HepG2 (cell line): Measurements from ENCODE around the gene PTPRU. TPM values are rescaled to one million over a fixed set of nuclear protein-coding genes. Genes with fewer than 3 reads are reported as not detected.

Source experiments
- ATF3 ChIP-seq: sonication (generic); formaldehyde crosslinking; IDR thresholded peaks from 2 replicates; pipeline ENCODE4 v1.4.0; 2020; ENCODE audit warnings: missing genetic modification reagents
- CREB1 ChIP-seq, 2 experiments: fragments of 450-650 bp in 1 of 2; IDR thresholded peaks; 2 replicates each; pipeline ENCODE4 v1.6.1; 2016 to 2017; ENCODE audit warnings: control low read depth in 1 of 2, mild to moderate bottlenecking in 1 of 2, missing compliant biosample characterization in 1 of 2, missing genetic modification characterization in 1 of 2
- E2F5 ChIP-seq: sonication (generic); formaldehyde crosslinking; conservative IDR thresholded peaks from 2 replicates; pipeline ENCODE4 v1.4.0; 2020; ENCODE audit warnings: missing genetic modification reagents
- FOXP1 ChIP-seq, 2 experiments: fragments of 450-650 bp in 1 of 2; IDR thresholded peaks; 2 replicates each; pipeline ENCODE4 v1.6.1; 2017 to 2018; ENCODE audit warnings: antibody characterized with exemption in 1 of 2
- GFI1 ChIP-seq: sonication (generic); formaldehyde crosslinking; IDR thresholded peaks from 2 replicates; pipeline ENCODE4 v1.5.0; 2020; ENCODE audit warnings: missing genetic modification reagents, mild to moderate bottlenecking, borderline replicate concordance
- HNRNPK ChIP-seq: fragments of 200-400 bp; formaldehyde crosslinking; IDR thresholded peaks from 2 replicates; pipeline ENCODE4 v1.6.1; 2018; ENCODE audit warnings: low read length, low read depth, moderate library complexity, mild to moderate bottlenecking; ENCODE audit not compliant: poor library complexity, severe bottlenecking
- HOMEZ ChIP-seq: IDR thresholded peaks from 2 replicates; pipeline ENCODE4 v1.6.1; 2016; ENCODE audit warnings: low read depth
- PRMT3 ChIP-seq: sonication (generic); formaldehyde crosslinking; IDR thresholded peaks from 2 replicates; pipeline ENCODE4 v1.8.1; 2022; ENCODE audit warnings: low read depth, mild to moderate bottlenecking, moderate library complexity, missing genetic modification reagents, borderline replicate concordance
- REPIN1 ChIP-seq: sonication (generic); formaldehyde crosslinking; IDR thresholded peaks from 2 replicates; pipeline ENCODE4 v1.8.0; 2022; ENCODE audit warnings: missing genetic modification reagents, low read depth, mild to moderate bottlenecking, borderline replicate concordance
- SMYD3 ChIP-seq: sonication (generic); formaldehyde crosslinking; IDR thresholded peaks from 2 replicates; pipeline ENCODE4 v1.8.1; 2023; ENCODE audit warnings: mild to moderate bottlenecking, missing genetic modification reagents
- ZBTB25 ChIP-seq: IDR thresholded peaks from 2 replicates; pipeline ENCODE4 v1.6.1; 2018; ENCODE audit warnings: missing genetic modification reagents
- ZFP82 ChIP-seq: sonication (generic); formaldehyde crosslinking; IDR thresholded peaks from 2 replicates; pipeline ENCODE4 v1.5.1; 2020; ENCODE audit warnings: mild to moderate bottlenecking, missing genetic modification reagents, borderline replicate concordance
- ZNF230 ChIP-seq: sonication (generic); formaldehyde crosslinking; IDR thresholded peaks from 2 replicates; pipeline ENCODE4 v1.4.0; 2020; ENCODE audit warnings: mild to moderate bottlenecking, missing genetic modification reagents
- ZNF513 ChIP-seq: sonication (generic); formaldehyde crosslinking; conservative IDR thresholded peaks from 2 replicates; pipeline ENCODE4 v1.5.0; 2020; ENCODE audit warnings: missing genetic modification reagents
- ZNF563 ChIP-seq: sonication (generic); formaldehyde crosslinking; IDR thresholded peaks from 2 replicates; pipeline ENCODE4 v1.8.0; 2022; ENCODE audit warnings: mild to moderate bottlenecking, moderate library complexity, missing genetic modification reagents
- ZNF768 ChIP-seq: sonication (generic); formaldehyde crosslinking; IDR thresholded peaks from 2 replicates; pipeline ENCODE4 v1.4.0; 2020; ENCODE audit warnings: missing genetic modification reagents
- ZNF878 ChIP-seq: sonication (generic); formaldehyde crosslinking; IDR thresholded peaks from 2 replicates; pipeline ENCODE4 v1.8.1; 2023; ENCODE audit warnings: mild to moderate bottlenecking, missing genetic modification reagents, moderate library complexity
- polyA plus RNA-seq, 8 experiments: library from polyadenylated mRNA; depleted of rRNA in 3 of 8; stranded (reverse) in 7 of 8; unstranded in 1 of 8; fragments of >200 nt; fragmentation: Illumina TruSeq in 4 of 8; extraction: Trizol in 4 of 8; gene quantifications; 2 replicates each; pipeline versions ENCODE4 v1.2.1 to v1.2.3, GENCODE V29; 2011 to 2016; ENCODE audit warnings: low read depth in 4 of 8, missing spikeins in 1 of 8, mixed read lengths in 1 of 8; ENCODE audit not compliant: insufficient read depth in 1 of 8
- total RNA-seq, 5 experiments: library from RNA; depleted of rRNA; stranded (reverse); fragments of >200 nt; fragmentation: Illumina TruSeq; extraction: Trizol; gene quantifications; 2 replicates each; pipeline ENCODE4 v1.2.3, GENCODE V29; 2016; ENCODE audit warnings: low read depth in 1 of 5

Gene PTPRU
- total and polyA plus RNA-seq, 2 of the 13 experiments (the other 11 are each of a cell fraction or from before 2014, with no cell fraction given): 21.6 to 22.3 TPM

- TF ChIP-seq HNRNPK: no peak
- no peak for TF ChIP-seq E2F5 (CRISPR knock-in tag)
- TF ChIP-seq ZNF878 (CRISPR knock-in tag): peak; percentile 14; the same call in 1 of the 2 replicates
- TF ChIP-seq CREB1 (IDR thresholded peaks at IDR 0.05): no peak
- no peak for TF ChIP-seq CREB1 (CRISPR knock-in tag; IDR thresholded peaks at IDR 0.05)
- no peak for TF ChIP-seq ZNF230 (CRISPR knock-in tag)
- TF ChIP-seq PRMT3 (CRISPR knock-in tag): 0 out of 2 replicates have a peak, but pooled peaks have one; percentile 19
- no peak for TF ChIP-seq SMYD3 (CRISPR knock-in tag)
- no peak for TF ChIP-seq FOXP1 (IDR thresholded peaks at IDR 0.05)
- no peak for TF ChIP-seq FOXP1 (CRISPR knock-in tag; IDR thresholded peaks at IDR 0.05)
- no peak for TF ChIP-seq ATF3 (CRISPR knock-in tag)
- 0 out of 2 replicates have a peak, but pooled peaks have one; percentile 11 for TF ChIP-seq GFI1 (CRISPR knock-in tag)
- TF ChIP-seq ZNF768 (CRISPR knock-in tag): peak; percentile 70; the same call in 1 of the 2 replicates
- TF ChIP-seq REPIN1 (CRISPR knock-in tag): no peak
- TF ChIP-seq ZNF563: no peak
- TF ChIP-seq ZBTB25 (CRISPR knock-in tag): 0 out of 2 replicates have a peak, but pooled peaks have one; percentile 9
- no peak for TF ChIP-seq HOMEZ (CRISPR knock-in tag)
- no peak for TF ChIP-seq ZNF513 (CRISPR knock-in tag)
- TF ChIP-seq ZFP82 (CRISPR knock-in tag): no peak
Observed at GRCh38 chr1:29186707-29187106, 49.6 kb upstream of the PTPRU start (continued).
